AG04449 (cell line): ENCODE results near the gene MCTP1.

Source experiments
- CTCF ChIA-PET: fragments of 350-600 bp; formaldehyde crosslinking; extraction: SDS; loops from one replicate; lab custom pipeline; 2021; ENCODE audit warnings: antibody characterized with exemption; lab: Yijun Ruan, JAX
- POLR2A ChIA-PET: fragments of 400-600, 350-600 bp; formaldehyde crosslinking; extraction: SDS; loops from one replicate; lab custom pipeline; 2020; ENCODE audit warnings: antibody characterized with exemption, inconsistent platforms; lab: Yijun Ruan, JAX
- DNase-seq: peaks from one replicate; pipeline ENCODE4 v3.0.0-alpha.2; 2010; ENCODE audit warnings: low read depth, low spot score
- H3K4me3 ChIP-seq: 2 replicates; pipeline ENCODE4 v1.5.1; 2011; ENCODE audit warnings: low read depth, mild to moderate bottlenecking, control low read depth, low read length
- CTCF ChIP-seq: IDR thresholded peaks from one replicate; pipeline ENCODE4 v1.5.1; 2011; ENCODE audit warnings: mild to moderate bottlenecking, moderate library complexity, low read length, control low read depth, inconsistent platforms; ENCODE audit not compliant: insufficient read depth; ENCODE audit errors: missing control alignments

MCTP1 gene

DNA sequence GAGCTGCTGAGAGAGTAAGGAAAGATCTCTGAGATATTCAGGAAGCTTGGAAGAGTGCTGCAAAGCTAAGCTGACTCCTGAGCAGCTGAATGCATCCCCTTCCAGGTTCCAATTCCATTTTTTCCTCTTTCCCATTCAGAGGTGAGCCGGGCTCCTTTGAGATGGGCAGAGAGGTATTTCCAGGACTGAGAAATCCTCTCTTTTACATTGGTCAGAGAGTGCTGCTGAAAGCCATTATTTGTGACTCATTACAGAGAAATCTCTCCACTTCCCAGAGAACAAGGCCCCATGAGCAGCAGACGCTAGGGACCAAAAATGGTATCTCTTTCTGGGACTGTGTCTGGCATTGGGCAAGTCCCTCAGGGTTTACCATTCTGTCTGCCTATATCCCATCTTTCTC lies 3.7 kb downstream of the MCTP1 start:
- no peak for TF ChIP-seq CTCF
- no peak overlapping the region for H3K4me3 ChIP-seq
- DNase-seq = no peak
- ChIA-PET CTCF (interaction anchor here (1.2 kb wide), 1 partner anchor 19 kb away, joined by 3 read pairs; no protein-coding TSS in a partner anchor), POLR2A (no interaction called here)

DNA sequence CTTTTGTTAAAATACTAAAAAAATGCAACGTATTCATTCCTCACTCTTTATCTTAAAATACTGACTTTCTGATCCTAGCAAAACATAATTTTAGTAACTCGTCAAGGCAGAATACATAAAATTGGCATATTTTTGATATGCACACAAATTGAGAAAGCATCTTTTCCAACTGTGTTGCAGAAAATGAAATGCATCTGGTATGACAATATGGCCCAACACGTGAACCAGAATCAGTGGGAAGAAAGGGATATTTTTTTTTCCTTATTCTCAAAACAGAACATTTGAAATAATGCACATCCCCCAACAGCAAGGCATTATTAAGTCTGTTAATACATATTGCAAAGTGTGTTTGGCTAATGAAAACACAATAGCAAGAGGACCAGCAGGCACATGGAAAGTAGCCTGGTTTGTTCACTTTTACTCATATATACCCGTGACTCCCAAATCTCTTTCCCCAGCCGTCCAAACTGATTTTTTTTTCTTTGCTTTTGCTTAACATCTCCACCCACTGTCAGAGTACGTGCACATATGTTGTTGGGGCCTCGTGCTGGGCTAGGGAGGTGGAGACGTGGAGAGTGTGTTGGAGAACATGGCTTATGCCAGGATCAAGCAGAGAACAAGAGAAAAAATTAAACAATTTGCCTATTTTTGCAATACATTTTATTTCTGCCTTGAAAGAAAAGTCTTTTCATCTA lies 4.3 kb downstream of the MCTP1 start:
- H3K4me3 ChIP-seq = no peak overlapping the region
- no peak for DNase-seq
- POLR2A ChIA-PET = no interaction called here
- no peak for TF ChIP-seq CTCF
- CTCF ChIA-PET = interaction anchor here (1.2 kb wide), 1 partner anchor 312 kb away, joined by 3 read pairs; no protein-coding TSS in a partner anchor

DNA sequence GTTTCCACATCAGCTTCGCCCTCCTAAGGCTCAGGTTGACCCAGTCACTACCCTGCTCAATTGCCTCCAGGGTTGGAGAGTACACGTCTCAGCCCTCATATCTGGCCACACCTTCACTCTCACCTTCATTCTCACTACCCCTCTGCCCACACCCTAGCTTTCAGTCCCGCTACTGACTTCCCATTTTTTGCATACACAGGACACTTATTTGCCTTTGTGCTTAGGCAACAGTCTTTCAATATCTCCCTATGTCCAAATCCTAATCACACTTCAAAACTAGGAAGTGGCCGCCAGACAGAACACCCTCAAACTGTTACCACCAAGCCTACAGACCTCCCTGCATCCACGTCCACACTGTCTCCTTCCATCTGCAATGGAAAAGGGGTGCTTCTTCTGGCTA lies 10.9 kb downstream of the MCTP1 start:
- CTCF ChIA-PET = interaction anchor here (0.7 kb wide), 1 partner anchor 10 kb away, joined by 3 read pairs; no protein-coding TSS in a partner anchor

GRCh38 chr5:95272316-95272929 lies 12.5 kb downstream of the MCTP1 start:
- ChIA-PET POLR2A (no interaction called here), CTCF (no interaction called here)
- no peak for DNase-seq
- TF ChIP-seq CTCF = no peak
- no peak overlapping the region for H3K4me3 ChIP-seq

More for the DNA sequence above, 10.9 kb downstream of the MCTP1 start:
- POLR2A ChIA-PET = no interaction called here
- DNase-seq = no peak
- no peak overlapping the region for H3K4me3 ChIP-seq
- no peak for TF ChIP-seq CTCF

DNA sequence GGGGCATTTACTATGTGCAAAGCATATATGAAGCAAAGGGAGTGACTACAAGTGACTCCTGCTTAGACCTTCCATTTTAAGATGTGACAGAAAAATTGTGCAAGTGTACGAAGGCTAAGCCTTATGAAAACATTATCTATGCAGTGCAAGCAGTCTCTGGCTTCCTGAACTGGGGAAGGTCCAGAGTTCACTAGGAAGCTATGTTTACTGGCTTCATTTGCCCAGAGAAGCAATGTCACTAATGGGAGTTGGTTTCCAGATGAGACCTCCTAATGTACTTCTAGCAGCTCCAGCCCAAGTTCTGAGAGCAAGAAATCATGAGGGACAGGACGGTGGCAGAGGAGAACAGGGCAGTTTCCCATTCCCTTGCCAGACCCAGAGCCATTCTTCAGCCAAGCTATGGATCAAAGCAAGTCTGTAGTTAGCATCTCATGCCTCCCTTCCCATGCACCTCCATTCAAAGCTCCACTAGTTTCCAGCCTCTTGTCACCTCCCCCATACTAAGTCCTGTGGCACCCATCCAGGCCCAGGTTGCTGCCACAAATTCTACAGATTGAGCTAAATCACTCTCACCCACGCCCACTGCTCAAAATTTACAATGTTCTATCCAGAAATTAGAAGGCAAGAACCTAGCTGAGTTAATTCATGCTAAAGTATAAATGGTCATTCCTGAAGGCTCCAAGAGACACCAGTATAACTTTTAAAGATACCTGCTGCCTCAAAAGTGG lies 21.8 kb downstream of the MCTP1 start:
- CTCF ChIA-PET = interaction anchor here (0.8 to 9.3 kb wide), 5 partner anchors 13 to 296 kb away, joined by 3 to 129 read pairs (median 4); partner anchors contain the start of gene MCTP1
- H3K4me3 ChIP-seq = no peak overlapping the region
- no peak for DNase-seq
- TF ChIP-seq CTCF = no peak
- POLR2A ChIA-PET = no interaction called here
